ENCODE data around the gene VWA8. TPM values are rescaled to one million over a fixed set of nuclear protein-coding genes. Genes with fewer than 3 reads are reported as not detected.

VWA8 gene
- total and polyA plus RNA-seq, 4 donors: 7.1 to 50.3 (median 12.4) TPM

GRCh38 chr13:41528021-41528420, 432.9 kb downstream of the VWA8 start (continued):
- TF ChIP-seq ATF3 (IDR thresholded peaks at IDR 0.05) (no peak), FOXA2 (IDR thresholded peaks at IDR 0.05) (no peak)

GRCh38 chr13:41520660-41521630, 440.0 kb downstream of the VWA8 start:
- H3K36me3 ChIP-seq (ENCODE audit: control insufficient read depth in 4 of 4, insufficient read depth in 3 of 4, low read depth in 1 of 4, low read length in 3 of 4): no peaks in the 10 kb centered on the region
- no peak overlapping the region for H3K4me3 ChIP-seq (ENCODE audit: low read depth in 1 of 3, low read length in 3 of 3)
- H3K9ac ChIP-seq (ENCODE audit: low read depth in 1 of 2, low read length in 2 of 2): no peak overlapping the region
- DNase-seq (ENCODE audit: low spot score): no peak
- H3K27ac ChIP-seq (ENCODE audit: low read depth in 1 of 2, low read length in 2 of 2): no peak overlapping the region
- no peaks in the 10 kb centered on the region for H3K9me3 ChIP-seq (ENCODE audit: control insufficient read depth in 4 of 4, low read length in 3 of 4)
- no peaks in the 10 kb centered on the region for H3K27me3 ChIP-seq (ENCODE audit: control insufficient read depth in 4 of 4, insufficient read depth in 4 of 4, low read length in 3 of 4)
- TF ChIP-seq EGR1 (IDR thresholded peaks at IDR 0.05; ENCODE audit: low read depth in 2 of 2): no peak
- no peak for TF ChIP-seq ATF3 (IDR thresholded peaks at IDR 0.05)
- 85% methylated on average over 15 of the region's 15 CpGs for WGBS
- no peaks in the 10 kb centered on the region for H3K4me1 ChIP-seq (ENCODE audit: control insufficient read depth in 4 of 4, insufficient read depth in 4 of 4, low read length in 3 of 4)

- Histone ChIP-seq H3K9me3 (ENCODE audit: control insufficient read depth in 4 of 4, low read length in 3 of 4) (no peaks in the 10 kb centered on the region), H3K36me3 (ENCODE audit: control insufficient read depth in 4 of 4, insufficient read depth in 3 of 4, low read depth in 1 of 4, low read length in 3 of 4) (no peaks in the 10 kb centered on the region), H3K9ac (ENCODE audit: low read depth in 1 of 2, low read length in 2 of 2) (no peak overlapping the region), H3K27me3 (ENCODE audit: control insufficient read depth in 4 of 4, insufficient read depth in 4 of 4, low read length in 3 of 4) (no peaks in the 10 kb centered on the region), H3K4me1 (ENCODE audit: control insufficient read depth in 4 of 4, insufficient read depth in 4 of 4, low read length in 3 of 4) (no peaks in the 10 kb centered on the region), H3K27ac (ENCODE audit: low read depth in 1 of 2, low read length in 2 of 2) (no peak overlapping the region), H3K4me3 (ENCODE audit: low read depth in 1 of 3, low read length in 3 of 3) (no peak overlapping the region)
- no peak for TF ChIP-seq HNF4A (conservative IDR thresholded peaks at IDR 0.05)
- no peak for TF ChIP-seq HNF4G (IDR thresholded peaks at IDR 0.05)
- TF ChIP-seq YY1 (IDR thresholded peaks at IDR 0.05): no peak
- TF ChIP-seq MAX (IDR thresholded peaks at IDR 0.05): no peak
- TF ChIP-seq REST (IDR thresholded peaks at IDR 0.05): no peak
- no peak for TF ChIP-seq JUND (IDR thresholded peaks at IDR 0.05)
- DNase-seq (ENCODE audit: low spot score): no peak
- WGBS: 81% methylated on average over 7 of the region's 7 CpGs
Observed at GRCh38 chr13:41520016-41520659, 440.8 kb downstream of the VWA8 start.

Small RNAs within 50 kb of the gene (small RNA-seq; reads per million reads assigned to genes)
- gene RN7SL515P (not detected), gene RNU6-74P (not detected), gene RPS28P8 (not detected)

Other genes starting within 250 kb of the VWA8 start
- gene DGKH, start 87.5 kb upstream of the VWA8 start, total RNA-seq: 1 to 10 TPM; 1.6 to 3.7 TPM
- under 1 TPM; 0.25 to 0.30 TPM for gene DGKH, start 87.5 kb upstream of the VWA8 start, polyA plus RNA-seq